AG08395 (cell line): ENCODE data around the gene OR14J1.
"Not testable (repeated sequence)": the region's sequence is repeated elsewhere in the genome, so short reads cannot be mapped to it uniquely, and the experiment has no call there.

Experiments
- DNase-seq: peaks from one replicate; pipeline ENCODE4 v3.0.0; 2012; ENCODE audit warnings: mixed read lengths, low spot score

Gene OR14J1

GRCh38 chr6:29301316-29301715 lies at the start of gene OR14J1:
Gene OR14J1, plus strand, starts transcription at chr6:29301701. Its CDS starts 4,989 bp downstream, at chr6:29306690.
- no peak for DNase-seq

- DNase-seq, result no peak
Measured at GRCh38 chr6:29251736-29252135, 49.8 kb upstream of the OR14J1 start.

- DNase-seq, result no peak
Measured at GRCh38 chr6:29255530-29255929, 46.0 kb upstream of the OR14J1 start.

- no peak for DNase-seq
Measured at GRCh38 chr6:29259721-29260120, 41.8 kb upstream of the OR14J1 start.

- no peak for DNase-seq
Measured at GRCh38 chr6:29263001-29263400, 38.5 kb upstream of the OR14J1 start.

- DNase-seq, result no peak
Measured at GRCh38 chr6:29294499-29294914, 7.0 kb upstream of the OR14J1 start.

GRCh38 chr6:29295181-29295585 lies 6.3 kb upstream of the OR14J1 start:
- DNase-seq, result no peak

- no peak for DNase-seq
Measured at GRCh38 chr6:29295623-29296022, 5.9 kb upstream of the OR14J1 start.

- DNase-seq, result no peak
Measured at GRCh38 chr6:29319931-29320330, 18.4 kb downstream of the OR14J1 start.

- DNase-seq, result not testable (repeated sequence)
Measured at GRCh38 chr6:29323332-29323731, 21.8 kb downstream of the OR14J1 start.

- no peak for DNase-seq
Measured at GRCh38 chr6:29325777-29326176, 24.3 kb downstream of the OR14J1 start.

GRCh38 chr6:29332676-29333075 lies 31.2 kb downstream of the OR14J1 start:
- no peak for DNase-seq

GRCh38 chr6:29336269-29336668 lies 34.8 kb downstream of the OR14J1 start:
- DNase-seq, result no peak

GRCh38 chr6:29345380-29345779 lies 43.9 kb downstream of the OR14J1 start:
- DNase-seq, result no peak

GRCh38 chr6:29349348-29349747 lies 47.8 kb downstream of the OR14J1 start:
- DNase-seq, result not testable (repeated sequence)

GRCh38 chr6:29354980-29355379 lies 53.5 kb downstream of the OR14J1 start:
- DNase-seq, result no peak

- no peak for DNase-seq
Measured at GRCh38 chr6:29355603-29356002, 54.1 kb downstream of the OR14J1 start.
